K562 (cell line): Measurements from ENCODE around the gene THSD8. TPM values are rescaled to one million over a fixed set of nuclear protein-coding genes. Genes with fewer than 3 reads are reported as not detected.
A peak's percentile ranks its signal among the peaks of the same experiment; 100 is the strongest.

Source experiments
- BHLHE40 ChIP-seq: IDR thresholded peaks from 2 replicates; pipeline ENCODE4 v1.6.1; 2011; ENCODE audit warnings: low read length, improper control_type of control experiment
- HBP1 ChIP-seq: fragments of 450-650 bp; formaldehyde crosslinking; IDR thresholded peaks from 2 replicates; pipeline ENCODE4 v1.4.0; 2022; ENCODE audit warnings: missing genetic modification characterization
- IRF2 ChIP-seq: sonication (generic); formaldehyde crosslinking; IDR thresholded peaks from 2 replicates; pipeline ENCODE4 v1.8.1; 2022; ENCODE audit warnings: mild to moderate bottlenecking, missing genetic modification reagents
- PHF8 ChIP-seq: fragments of 200-600 bp; sonication (generic); IDR thresholded peaks from 2 replicates; pipeline ENCODE4 v1.6.1; 2012; ENCODE audit warnings: mixed run types, mild to moderate bottlenecking, inconsistent platforms, low read length, moderate library complexity, borderline replicate concordance
- REST ChIP-seq, 2 experiments: fragments of 450-650 bp; formaldehyde crosslinking in 1 of 2; IDR thresholded peaks; 2 replicates each; pipeline versions ENCODE4 v1.4.0 to v1.6.1; 2014 to 2020; ENCODE audit warnings: mild to moderate bottlenecking in 2 of 2, borderline replicate concordance in 1 of 2, low read depth in 1 of 2
- RNF2 ChIP-seq: sonication (generic); IDR thresholded peaks from 2 replicates; pipeline ENCODE4 v1.6.1; 2016
- SP1 ChIP-seq: sonication (generic); formaldehyde crosslinking; IDR thresholded peaks from 2 replicates; pipeline ENCODE4 v1.8.1; 2022; ENCODE audit warnings: mild to moderate bottlenecking, missing genetic modification reagents
- TOE1 ChIP-seq, 2 experiments: fragments of 450-650 bp in 1 of 2; sonication (generic) in 1 of 2; formaldehyde crosslinking in 1 of 2; IDR thresholded peaks; 2 replicates each; pipeline versions ENCODE4 v1.7.1 to v1.8.0; 2016 to 2022; ENCODE audit warnings: borderline replicate concordance in 2 of 2, mild to moderate bottlenecking in 2 of 2, antibody characterized with exemption in 1 of 2, inconsistent platforms in 1 of 2, low read depth in 1 of 2, missing genetic modification reagents in 1 of 2, moderate library complexity in 1 of 2
- USF1 ChIP-seq: sonication (generic); formaldehyde crosslinking; IDR thresholded peaks from 2 replicates; pipeline ENCODE4 v1.9.0; 2022; ENCODE audit warnings: mild to moderate bottlenecking, missing genetic modification reagents
- ZFP91 ChIP-seq: sonication (generic); formaldehyde crosslinking; IDR thresholded peaks from 2 replicates; pipeline ENCODE4 v1.8.0; 2022; ENCODE audit warnings: mild to moderate bottlenecking, missing genetic modification reagents
- ZFX ChIP-seq: sonication (generic); formaldehyde crosslinking; IDR thresholded peaks from 2 replicates; pipeline ENCODE4 v1.8.0; 2022; ENCODE audit warnings: mild to moderate bottlenecking, missing genetic modification reagents, moderate library complexity
- ZNF124 ChIP-seq: sonication (generic); formaldehyde crosslinking; IDR thresholded peaks from 2 replicates; pipeline ENCODE4 v1.8.1; 2022; ENCODE audit warnings: missing genetic modification reagents
- polyA plus RNA-seq, 8 experiments: library from polyadenylated mRNA; depleted of rRNA in 4 of 8; stranded (reverse) in 5 of 8; unstranded in 3 of 8; fragments of >200 nt; fragmentation: Nextera tagmentation in 2 of 8; fragmentation: Illumina TruSeq in 1 of 8; extraction: Ambion mirVana in 2 of 8; extraction: Trizol in 1 of 8; gene quantifications; 2 replicates each; pipeline versions ENCODE4 v1.2.1 to v1.2.3, GENCODE V29; 2011 to 2014; ENCODE audit warnings: inconsistent platforms in 1 of 8, missing spikeins in 1 of 8
- total RNA-seq, 7 experiments: library from RNA; depleted of rRNA in 6 of 7; stranded (reverse); fragments of >200 nt in 6 of 7; fragmentation: Illumina TruSeq in 2 of 7; extraction: Trizol in 2 of 7; gene quantifications; 2 replicates each; pipeline versions ENCODE4 v1.2.1 to v1.2.3, GENCODE V29; 2011 to 2021; ENCODE audit warnings: low replicate concordance in 1 of 7

The THSD8 gene
- total and polyA plus RNA-seq, 9 of the 15 experiments (the other 6 are each of a cell fraction or from before 2014, with no cell fraction given) = 8.4 to 42.4 (median 19.9) TPM; not detected in 2

- TF ChIP-seq PHF8 (peak; percentile 81; the same call in 1 of the 2 replicates), SP1 (peak; percentile 30; the same call in 1 of the 2 replicates), HBP1 (CRISPR knock-in tag) (0 out of 2 replicates have a peak, but pooled peaks have one; percentile 61), REST (IDR thresholded peaks at IDR 0.05; ENCODE audit: borderline replicate concordance) (peak; percentile 31; the same call in 1 of the 2 replicates), REST (CRISPR knock-in tag; IDR thresholded peaks at IDR 0.05; ENCODE audit: low read depth) (no peak), IRF2 (CRISPR knock-in tag) (peak; percentile 70; the same call in 1 of the 2 replicates), USF1 (CRISPR knock-in tag) (peak; percentile 94), ZFX (CRISPR knock-in tag) (peak; percentile 48; the same call in 1 of the 2 replicates), ZNF124 (CRISPR knock-in tag) (0 out of 2 replicates have a peak, but pooled peaks have one; percentile 20), TOE1 (IDR thresholded peaks at IDR 0.05; ENCODE audit: borderline replicate concordance) (peak; percentile 60; the same call in 1 of the 2 replicates), TOE1 (CRISPR knock-in tag; IDR thresholded peaks at IDR 0.05; ENCODE audit: borderline replicate concordance, low read depth) (peak; percentile 74; the same call in 1 of the 2 replicates), ZFP91 (CRISPR knock-in tag) (peak; percentile 45; the same call in 1 of the 2 replicates), BHLHE40 (peak; percentile 27; the same call in 1 of the 2 replicates), RNF2 (no peak)
Observed at GRCh38 chr19:12774588-12775555, 27.0 kb upstream of the THSD8 start, which contains the start of gene HOOK2 (continued).
